PC-3 (cell line): ENCODE results near the gene CCDC24. TPM values are rescaled to one million over a fixed set of nuclear protein-coding genes. Genes with fewer than 3 reads are reported as not detected.
A peak's percentile ranks its signal among the peaks of the same experiment; 100 is the strongest.

ENCODE experiments used
- ATAC-seq: fragments of 200-7000 bp; cut with Tn5 transposase; 2 replicates; pipeline ENCODE4 v1.9.1; 2020; ENCODE audit warnings: mild to moderate bottlenecking, moderate library complexity
- BruUV-seq: library from RNA; stranded (reverse); fragments of 400-500 nt; replicated peaks from 2 replicates; lab custom pipeline; 2021; lab: Mats Ljungman, UMichigan
- CTCF ChIA-PET: fragments of 300-600 bp; sonication (Branson Sonifier 250); formaldehyde crosslinking; loops from one replicate; lab custom pipeline; 2022; ENCODE audit warnings: antibody characterized with exemption; lab: Charles Lee
- POLR2A ChIA-PET: fragments of 300-600 bp; sonication (Branson Sonifier 250); formaldehyde crosslinking; loops from one replicate; lab custom pipeline; 2022; ENCODE audit warnings: antibody characterized with exemption; ENCODE audit not compliant: unreplicated experiment; lab: Charles Lee
- DNase-seq: peaks from one replicate; pipeline ENCODE4 v3.0.0-alpha.2; 2015
- H2AFZ ChIP-seq: fragments of 300-600 bp; sonication (generic); 2 replicates; pipeline ENCODE4 v1.6.0; 2016; ENCODE audit warnings: antibody characterized with exemption, low read length
- H3F3A ChIP-seq: fragments of 300-600 bp; sonication (generic); one replicate; pipeline ENCODE4 v1.6.0; 2017; ENCODE audit warnings: antibody characterized with exemption, low read length, control low read depth, mild to moderate bottlenecking; ENCODE audit not compliant: unreplicated experiment
- H3K27ac ChIP-seq: fragments of 300-600 bp; sonication (generic); 2 replicates; pipeline ENCODE4 v1.5.1; 2016; ENCODE audit warnings: mild to moderate bottlenecking, low read length
- H3K27me3 ChIP-seq: fragments of 300-600 bp; sonication (generic); 2 replicates; pipeline ENCODE4 v1.6.1; 2016; ENCODE audit warnings: low read length, mixed read lengths
- H3K36me3 ChIP-seq: fragments of 300-600 bp; sonication (generic); 2 replicates; pipeline ENCODE4 v1.6.1; 2016; ENCODE audit warnings: low read depth, mixed run types, low read length, mixed read lengths
- H3K4me1 ChIP-seq: fragments of 300-600 bp; sonication (generic); 2 replicates; pipeline ENCODE4 v1.5.1; 2016; ENCODE audit warnings: low read length; ENCODE audit not compliant: insufficient read depth
- H3K4me2 ChIP-seq: fragments of 300-600 bp; sonication (generic); 2 replicates; pipeline ENCODE4 v1.6.0; 2016; ENCODE audit warnings: low read length
- H3K4me3 ChIP-seq: fragments of 300-600 bp; sonication (generic); 2 replicates; pipeline ENCODE4 v1.5.1; 2016; ENCODE audit warnings: mild to moderate bottlenecking, low read length, mixed read lengths
- H3K79me2 ChIP-seq: fragments of 300-600 bp; sonication (generic); 2 replicates; pipeline ENCODE4 v1.6.1; 2017; ENCODE audit warnings: low read length, mixed read lengths
- H3K9ac ChIP-seq: fragments of 300-600 bp; sonication (generic); 2 replicates; pipeline ENCODE4 v1.6.0; 2016; ENCODE audit warnings: mild to moderate bottlenecking, low read length
- H3K9me2 ChIP-seq: fragments of 300-600 bp; sonication (generic); replicated peaks from 2 replicates; pipeline ENCODE4 v1.6.1; 2016; ENCODE audit warnings: mixed run types, low read length, mixed read lengths
- H3K9me3 ChIP-seq: fragments of 300-600 bp; sonication (generic); 2 replicates; pipeline ENCODE4 v1.6.1; 2016; ENCODE audit warnings: low read length, mixed read lengths
- H4K20me1 ChIP-seq: fragments of 300-600 bp; sonication (generic); 2 replicates; pipeline ENCODE4 v1.6.1; 2016; ENCODE audit warnings: low read length, mixed read lengths
- CTCF ChIP-seq: fragments of 300-600 bp; sonication (generic); conservative IDR thresholded peaks from 2 replicates; pipeline ENCODE4 v1.5.1; 2017; ENCODE audit warnings: antibody characterized with exemption, low read depth, mild to moderate bottlenecking, low read length
- EZH2 ChIP-seq: fragments of 300-600 bp; sonication (generic); IDR thresholded peaks from one replicate; pipeline ENCODE4 v1.6.1; 2017; ENCODE audit warnings: antibody characterized with exemption, mild to moderate bottlenecking, low read length; ENCODE audit not compliant: unreplicated experiment
- EZH2phosphoT487 ChIP-seq: fragments of 300-600 bp; sonication (generic); IDR thresholded peaks from 2 replicates; pipeline ENCODE4 v1.6.1; 2018; ENCODE audit warnings: mild to moderate bottlenecking, antibody characterized with exemption, low read length, borderline replicate concordance
- intact Hi-C: fragments of 100-400 bp; cut with micrococcal nuclease; formaldehyde crosslinking; loops from 2 replicates; pipeline ENCODE4 v1.9.0; 2023
- total RNA-seq: library from RNA; depleted of rRNA; stranded (reverse); fragments of >200 nt; gene quantifications from 2 replicates; pipeline ENCODE4 v1.2.3, GENCODE V29; 2014

Gene CCDC24
- total RNA-seq, 1 experiment from 2014 or later, result 10.1 TPM

GRCh38 chr1:44002606-44003157 lies 11.3 kb downstream of the CCDC24 start:
- Histone ChIP-seq H3K4me1 (peaks cover 3% of the 10 kb centered on the region; the same call in 1 of the 2 replicates), H3K79me2 (no peaks in the 10 kb centered on the region), H3K4me3 (no peak overlapping the region), H3K27me3 (no peaks in the 10 kb centered on the region), H4K20me1 (no peaks in the 10 kb centered on the region), H3K4me2 (no peak overlapping the region), H2AFZ (no peak overlapping the region), H3F3A (no peaks in the 10 kb centered on the region), H3K9ac (no peak overlapping the region), H3K36me3 (0 out of 2 replicates have a peak, but pooled peaks cover 4% of the 10 kb centered on the region), H3K9me2 (no peaks in the 10 kb centered on the region), H3K9me3 (no peaks in the 10 kb centered on the region), H3K27ac (no peak overlapping the region)
- intact Hi-C loops, result no loop called here
- ATAC-seq (no peak), DNase-seq (no peak)
- ChIA-PET CTCF (no interaction called here), POLR2A (no interaction called here)
- TF ChIP-seq CTCF, result peak; percentile 35
- TF ChIP-seq EZH2phosphoT487, result no peak
- no TSS peak for BruUV-seq

- Histone ChIP-seq H3K9me2 (no peaks in the 10 kb centered on the region), H3K4me2 (no peak overlapping the region), H3K27me3 (no peaks in the 10 kb centered on the region), H3K27ac (no peak overlapping the region), H3K4me1 (peaks cover 12% of the 10 kb centered on the region), H3K36me3 (no peaks in the 10 kb centered on the region; the same call in 1 of the 2 replicates), H2AFZ (no peak overlapping the region), H3K4me3 (no peak overlapping the region), H4K20me1 (no peaks in the 10 kb centered on the region), H3K9ac (no peak overlapping the region), H3K9me3 (no peaks in the 10 kb centered on the region), H3K79me2 (no peaks in the 10 kb centered on the region), H3F3A (no peaks in the 10 kb centered on the region)
- ChIA-PET POLR2A (no interaction called here), CTCF (no interaction called here)
- DNase-seq, result no peak
- TF ChIP-seq CTCF (no peak), EZH2 (no peak), EZH2phosphoT487 (no peak)
- intact Hi-C loops, result no loop called here
- BruUV-seq, result no TSS peak
- no peak for ATAC-seq
These were observed 16.9 kb downstream of the CCDC24 start for GRCh38 chr1:44008259-44008658.

- TF ChIP-seq EZH2phosphoT487 (no peak), CTCF (peak; percentile 27; the same call in 1 of the 2 replicates)
- Histone ChIP-seq H3K36me3 (no peaks in the 10 kb centered on the region; the same call in 1 of the 2 replicates), H3K9me3 (no peaks in the 10 kb centered on the region), H3K27me3 (no peaks in the 10 kb centered on the region), H3F3A (no peaks in the 10 kb centered on the region), H3K4me2 (no peak overlapping the region), H3K79me2 (no peaks in the 10 kb centered on the region), H3K4me3 (no peak overlapping the region), H4K20me1 (no peaks in the 10 kb centered on the region), H3K27ac (no peak overlapping the region), H3K4me1 (peaks cover 9% of the 10 kb centered on the region), H3K9me2 (no peaks in the 10 kb centered on the region), H3K9ac (no peak overlapping the region), H2AFZ (no peak overlapping the region)
- intact Hi-C loops, result no loop called here
- DNase-seq (no peak), ATAC-seq (no peak)
- POLR2A ChIA-PET, result no interaction called here
- no TSS peak for BruUV-seq
- CTCF ChIA-PET, result no interaction called here
These were observed 19.6 kb downstream of the CCDC24 start for GRCh38 chr1:44010935-44011471.
